SK-N-SH (cell line): ENCODE measurements around the gene CEP63. TPM values are rescaled to one million over a fixed set of nuclear protein-coding genes. Genes with fewer than 3 reads are reported as not detected.

Experiments
- CTCF ChIA-PET: fragments of 300-600, 350-600 bp; formaldehyde crosslinking; extraction: SDS; loops from one replicate; lab custom pipeline; 2021; lab: Yijun Ruan, JAX
- POLR2A ChIA-PET: fragments of 350-600 bp; sonication (Branson Sonifier 250); formaldehyde crosslinking; extraction: SDS; loops from one replicate; lab custom pipeline; 2020; ENCODE audit warnings: antibody characterized with exemption, inconsistent platforms; lab: Yijun Ruan, JAX
- DNase-seq: peaks from one replicate; pipeline ENCODE4 v3.0.0; 2012
- H2AFZ ChIP-seq: fragments of 200-600 bp; sonication (generic); 2 replicates; pipeline ENCODE4 v1.8.1; 2016; ENCODE audit warnings: antibody characterized with exemption, mild to moderate bottlenecking, low read depth
- H3F3A ChIP-seq: fragments of 200-600 bp; sonication (generic); replicated peaks from 2 replicates; pipeline ENCODE3; 2016; ENCODE audit warnings: antibody characterized with exemption, mild to moderate bottlenecking; ENCODE audit not compliant: insufficient read depth
- H3K27ac ChIP-seq, 2 experiments: fragments of 200-500 bp in 1 of 2; fragments of 200-600 bp in 1 of 2; sonication (Bioruptor generic) in 1 of 2; sonication (generic), shearing (Covaris generic) in 1 of 2; 2 replicates each; pipeline versions ENCODE4 v1.5.1 to v1.6.1; 2014 to 2016; ENCODE audit warnings: low read depth in 2 of 2, inconsistent platforms in 1 of 2, low read length in 1 of 2, mild to moderate bottlenecking in 1 of 2, mixed read lengths in 1 of 2
- H3K27me3 ChIP-seq: fragments of 200-600 bp; sonication (generic), shearing (Covaris generic); 2 replicates; pipeline ENCODE4 v1.6.1; 2016; ENCODE audit warnings: mixed run types; ENCODE audit not compliant: insufficient read depth
- H3K36me3 ChIP-seq, 2 experiments: fragments of 200-500 bp in 1 of 2; fragments of 200-600 bp in 1 of 2; sonication (Bioruptor generic) in 1 of 2; sonication (generic) in 1 of 2; replicated peaks in 1 of 2; 2 replicates each; pipeline versions ENCODE3 to v1.5.1; 2014 to 2016; ENCODE audit warnings: low read length in 1 of 2, mild to moderate bottlenecking in 1 of 2; ENCODE audit not compliant: insufficient read depth in 2 of 2, control insufficient read depth in 1 of 2
- H3K4me1 ChIP-seq, 2 experiments: fragments of 200-500 bp in 1 of 2; fragments of 200-600 bp in 1 of 2; sonication (Bioruptor generic) in 1 of 2; sonication (generic), shearing (Covaris generic) in 1 of 2; 2 replicates each; pipeline versions ENCODE4 v1.5.1 to v1.6.1; 2014 to 2016; ENCODE audit warnings: low read depth in 1 of 2, low read length in 1 of 2, mixed run types in 1 of 2; ENCODE audit not compliant: insufficient read depth in 2 of 2, control insufficient read depth in 1 of 2
- H3K4me2 ChIP-seq: fragments of 200-600 bp; sonication (generic), shearing (Covaris generic); 2 replicates; pipeline ENCODE4 v1.6.1; 2017; ENCODE audit warnings: mixed run types
- H3K4me3 ChIP-seq, 2 experiments: fragments of 200-500 bp in 1 of 2; fragments of 200-600 bp in 1 of 2; sonication (Bioruptor generic) in 1 of 2; sonication (generic), shearing (Covaris generic) in 1 of 2; 2 replicates each; pipeline versions ENCODE4 v1.5.1 to v1.8.1; 2014 to 2016; ENCODE audit warnings: low read depth in 2 of 2, inconsistent platforms in 1 of 2, low read length in 1 of 2, mild to moderate bottlenecking in 1 of 2, mixed read lengths in 1 of 2, moderate library complexity in 1 of 2
- H3K79me2 ChIP-seq: fragments of 200-600 bp; sonication (generic); 2 replicates; pipeline ENCODE4 v1.8.1; 2017; ENCODE audit warnings: mild to moderate bottlenecking; ENCODE audit not compliant: insufficient read depth
- H3K9ac ChIP-seq: fragments of 200-600 bp; sonication (generic); 2 replicates; pipeline ENCODE4 v1.6.1; 2017; ENCODE audit warnings: mixed run types
- H3K9me2 ChIP-seq: fragments of 200-600 bp; sonication (generic); 2 replicates; pipeline ENCODE4 v1.6.1; 2017; ENCODE audit warnings: mixed run types
- H3K9me3 ChIP-seq: fragments of 200-600 bp; sonication (generic); 2 replicates; pipeline ENCODE4 v1.6.1; 2017; ENCODE audit warnings: mixed run types, mild to moderate bottlenecking, moderate library complexity
- H4K20me1 ChIP-seq: fragments of 200-600 bp; sonication (generic); 2 replicates; pipeline ENCODE4 v1.6.1; 2017; ENCODE audit warnings: mild to moderate bottlenecking, mixed run types; ENCODE audit not compliant: insufficient read depth
- CHD2 ChIP-seq: fragments of 150-350 bp; IDR thresholded peaks from 2 replicates; pipeline ENCODE4 v1.6.1; 2018; ENCODE audit warnings: low read length; ENCODE audit not compliant: partially characterized antibody
- EP300 ChIP-seq, 2 experiments: IDR thresholded peaks; 2 replicates each; pipeline versions ENCODE4 v1.4.0 to v1.6.1; 2012; ENCODE audit warnings: borderline replicate concordance in 1 of 2, low read depth in 1 of 2, low read length in 1 of 2
- FOXJ3 ChIP-seq: sonication (generic); formaldehyde crosslinking; IDR thresholded peaks from 2 replicates; pipeline ENCODE4 v1.5.1; 2020; ENCODE audit warnings: mild to moderate bottlenecking, missing genetic modification reagents
- GABPA ChIP-seq: IDR thresholded peaks from 2 replicates; pipeline ENCODE4 v1.4.0; 2012; ENCODE audit warnings: low read depth, mild to moderate bottlenecking
- GATA2 ChIP-seq: sonication (generic); formaldehyde crosslinking; IDR thresholded peaks from 2 replicates; pipeline ENCODE4 v1.5.0; 2020; ENCODE audit warnings: mild to moderate bottlenecking, missing genetic modification reagents
- JUND ChIP-seq: IDR thresholded peaks from 2 replicates; pipeline ENCODE4 v1.4.0; 2012
- MEF2A ChIP-seq: IDR thresholded peaks from 2 replicates; pipeline ENCODE4 v1.4.0; 2012; ENCODE audit warnings: low read depth, borderline replicate concordance
- MXI1 ChIP-seq: IDR thresholded peaks from 2 replicates; pipeline ENCODE4 v1.6.1; 2012; ENCODE audit warnings: mild to moderate bottlenecking, low read depth, low read length, improper control_type of control experiment
- NRF1 ChIP-seq: IDR thresholded peaks from 2 replicates; pipeline ENCODE4 v1.6.1; 2012; ENCODE audit warnings: low read depth, mild to moderate bottlenecking, low read length
- PBX3 ChIP-seq: IDR thresholded peaks from 2 replicates; pipeline ENCODE4; 2012
- RXRA ChIP-seq: IDR thresholded peaks from 2 replicates; pipeline ENCODE4 v1.4.0; 2012; ENCODE audit warnings: low read depth, mild to moderate bottlenecking, borderline replicate concordance
- SMC3 ChIP-seq: IDR thresholded peaks from 2 replicates; pipeline ENCODE4 v1.6.1; 2012; ENCODE audit warnings: low read depth, low read length, improper control_type of control experiment
- USF1 ChIP-seq: IDR thresholded peaks from 2 replicates; pipeline ENCODE4 v1.4.0; 2012; ENCODE audit warnings: low read depth, borderline replicate concordance
- ZBTB33 ChIP-seq: IDR thresholded peaks from 2 replicates; pipeline ENCODE4 v1.4.0; 2012; ENCODE audit warnings: low read depth, borderline replicate concordance
- WGBS: methylation state at CpG from one replicate; pipeline ENCODE4 v1.1.6; 2017; ENCODE audit warnings: low lambda C conversion rate; 5-methylcytosine and 5-hydroxymethylcytosine counted together
- polyA plus RNA-seq, 3 experiments: library from polyadenylated mRNA; depleted of rRNA; stranded (reverse); fragments of >200 nt; gene quantifications; 2 replicates each; pipeline ENCODE4 v1.2.3, GENCODE V29; 2012

The CEP63 gene
- polyA plus RNA-seq, 1 of the 3 experiments (the other 2 are of a cell fraction) = 6.3 TPM

- CTCF ChIA-PET = interaction anchor here (2.2 kb wide), 1 partner anchor 9 kb away, joined by 12 read pairs; no protein-coding TSS in a partner anchor
- Histone ChIP-seq H3K27me3 (no peaks in the 10 kb centered on the region), H4K20me1 (no peaks in the 10 kb centered on the region), H3K9me2 (no peaks in the 10 kb centered on the region), H3K79me2 (no peaks in the 10 kb centered on the region), H3K4me2 (peak overlapping the region; percentile 76), H2AFZ (0 out of 2 replicates have a peak overlapping the region, but pooled peaks have one; percentile 42), H3K4me3 (peak overlapping the region in 1 of 2 experiments; percentile 9; a peak in 1 of 4 replicates), H3K36me3 (no peaks in the 10 kb centered on the region), H3K9ac (peak overlapping the region; percentile 90), H3K9me3 (no peaks in the 10 kb centered on the region), H3K4me1 (peaks cover 6 to 32% of the 10 kb centered on the region in 2 experiments; a peak in 3 of 4 replicates), H3F3A (peaks cover 49% of the 10 kb centered on the region), H3K27ac (peak overlapping the region; percentile 77 to 100)
- no peak for DNase-seq
- 95% methylated on average over 3 of the region's 4 CpGs for WGBS
- POLR2A ChIA-PET = no interaction called here
- no peak for TF ChIP-seq MXI1
- TF ChIP-seq GABPA = no peak
- no peak for TF ChIP-seq GATA2 (CRISPR knock-in tag)
- TF ChIP-seq NRF1 = no peak
- no peak for TF ChIP-seq JUND
- TF ChIP-seq CHD2 = no peak
- no peak for TF ChIP-seq USF1
- TF ChIP-seq SMC3 = no peak
- TF ChIP-seq ZBTB33 = no peak
- no peak for TF ChIP-seq RXRA
- TF ChIP-seq MEF2A = no peak
- TF ChIP-seq FOXJ3 (CRISPR knock-in tag) = no peak
- no peak for TF ChIP-seq PBX3
- no peak for TF ChIP-seq EP300 (IDR thresholded peaks at IDR 0.05; ENCODE audit: borderline replicate concordance in 1 of 2, low read depth in 1 of 2, low read length in 1 of 2)
These were observed 22.2 kb upstream of the CEP63 start for GRCh38 chr3:134463676-134464063.
